ENCODE results near the gene CD6.

CD6 gene, protein sequence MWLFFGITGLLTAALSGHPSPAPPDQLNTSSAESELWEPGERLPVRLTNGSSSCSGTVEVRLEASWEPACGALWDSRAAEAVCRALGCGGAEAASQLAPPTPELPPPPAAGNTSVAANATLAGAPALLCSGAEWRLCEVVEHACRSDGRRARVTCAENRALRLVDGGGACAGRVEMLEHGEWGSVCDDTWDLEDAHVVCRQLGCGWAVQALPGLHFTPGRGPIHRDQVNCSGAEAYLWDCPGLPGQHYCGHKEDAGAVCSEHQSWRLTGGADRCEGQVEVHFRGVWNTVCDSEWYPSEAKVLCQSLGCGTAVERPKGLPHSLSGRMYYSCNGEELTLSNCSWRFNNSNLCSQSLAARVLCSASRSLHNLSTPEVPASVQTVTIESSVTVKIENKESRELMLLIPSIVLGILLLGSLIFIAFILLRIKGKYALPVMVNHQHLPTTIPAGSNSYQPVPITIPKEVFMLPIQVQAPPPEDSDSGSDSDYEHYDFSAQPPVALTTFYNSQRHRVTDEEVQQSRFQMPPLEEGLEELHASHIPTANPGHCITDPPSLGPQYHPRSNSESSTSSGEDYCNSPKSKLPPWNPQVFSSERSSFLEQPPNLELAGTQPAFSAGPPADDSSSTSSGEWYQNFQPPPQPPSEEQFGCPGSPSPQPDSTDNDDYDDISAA

DNA sequence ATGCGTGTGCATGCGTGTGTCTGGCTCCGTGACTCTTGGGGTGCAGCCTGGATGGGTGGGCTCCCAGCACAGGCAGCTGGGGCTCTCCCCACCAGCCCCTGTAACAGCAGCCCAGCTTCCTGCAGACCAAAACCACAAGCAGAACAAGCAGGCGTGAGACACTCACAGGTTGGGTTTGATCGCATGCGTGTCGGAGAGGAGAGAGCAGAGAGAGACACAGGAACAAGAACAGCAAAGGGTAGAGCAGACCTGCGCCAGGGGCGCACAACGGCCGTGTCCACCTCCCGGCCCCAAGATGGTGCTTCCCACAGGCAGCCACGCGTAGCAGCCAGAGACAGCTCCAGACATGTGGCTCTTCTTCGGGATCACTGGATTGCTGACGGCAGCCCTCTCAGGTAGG is at the start of gene CD6:
Gene CD6 (plus strand): TSS at position 161 of the 400 bp plus-strand sequence. CDS start 186 bp downstream, at position 347.
- DNase-seq, result peak; percentile 76

DNA sequence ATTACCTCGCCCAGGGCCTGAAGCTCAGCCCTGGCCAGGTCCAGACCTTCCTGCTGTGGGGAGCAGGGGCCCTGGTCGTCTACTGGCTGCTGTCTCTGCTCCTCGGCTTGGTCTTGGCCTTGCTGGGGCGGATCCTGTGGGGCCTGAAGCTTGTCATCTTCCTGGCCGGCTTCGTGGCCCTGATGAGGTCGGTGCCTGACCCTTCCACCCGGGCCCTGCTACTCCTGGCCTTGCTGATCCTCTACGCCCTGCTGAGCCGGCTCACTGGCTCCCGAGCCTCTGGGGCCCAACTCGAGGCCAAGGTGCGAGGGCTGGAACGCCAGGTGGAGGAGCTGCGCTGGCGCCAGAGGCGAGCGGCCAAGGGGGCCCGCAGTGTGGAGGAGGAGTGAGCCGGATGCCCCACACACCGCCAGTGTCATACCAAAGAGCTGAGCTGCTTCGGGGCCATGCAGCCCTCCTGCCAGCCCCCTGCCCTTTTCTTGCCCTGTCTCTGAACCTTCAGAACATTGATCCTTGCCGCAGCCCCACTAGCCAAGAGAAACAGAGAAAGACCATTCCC is 49.6 kb upstream of the CD6 start:
- DNase-seq, result no peak

DNA sequence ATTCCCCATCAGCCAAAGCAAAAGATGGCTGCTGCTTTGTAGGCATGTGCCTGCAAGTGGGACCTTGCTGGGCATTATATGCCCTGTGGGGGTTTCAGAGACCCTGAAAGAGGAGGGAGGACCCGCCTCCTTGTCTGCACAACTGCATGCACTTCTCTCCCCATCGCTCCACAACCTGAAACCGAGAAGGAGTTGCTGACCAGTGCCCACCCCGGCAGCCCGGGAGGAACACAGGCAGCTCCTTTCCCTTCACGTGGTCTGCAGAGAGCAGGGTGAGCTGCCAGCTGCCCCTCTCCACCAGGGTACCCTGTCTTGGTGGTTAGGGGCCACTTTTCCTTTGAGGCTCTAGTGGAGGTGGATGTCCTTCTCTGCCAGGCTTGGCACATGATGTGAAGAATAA is 48.6 kb upstream of the CD6 start:
- DNase-seq, result no peak

DNA sequence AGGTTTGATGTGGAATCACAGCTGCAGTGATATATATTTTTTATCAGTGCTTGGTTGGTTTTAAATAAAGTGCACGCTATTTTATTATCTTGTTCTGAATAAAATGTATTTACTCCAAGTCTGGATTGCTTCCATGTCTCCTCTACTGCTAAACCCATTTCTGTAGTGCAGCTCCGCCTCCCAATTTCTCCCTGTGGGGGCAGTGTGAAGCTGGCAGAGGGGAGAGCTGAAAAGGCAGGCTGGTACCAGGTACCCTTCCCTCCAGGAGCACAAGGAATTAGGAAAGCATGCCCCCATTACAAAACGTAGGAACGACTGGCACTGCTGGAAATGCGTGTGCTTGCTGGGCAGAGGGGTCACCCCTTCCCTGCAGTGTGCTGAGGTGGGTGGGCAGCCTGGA is 48.2 kb upstream of the CD6 start:
- DNase-seq, result no peak

DNA sequence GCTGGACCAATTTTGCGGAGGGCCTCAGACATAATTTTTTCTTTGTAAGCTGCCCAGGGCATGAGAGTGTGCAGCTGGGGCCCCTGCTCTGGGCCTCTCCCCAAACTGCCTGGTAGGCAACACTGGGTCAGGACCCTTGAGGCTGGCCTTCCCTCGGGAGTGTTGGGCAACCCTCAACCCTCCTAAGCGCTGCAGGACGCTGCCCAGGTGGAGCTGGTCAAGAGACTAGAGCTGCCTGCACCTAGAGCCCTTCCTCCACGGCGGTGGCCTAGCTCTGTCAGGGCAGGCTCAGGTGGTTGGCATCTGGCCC is 47.7 kb upstream of the CD6 start:
- DNase-seq, result no peak

DNA sequence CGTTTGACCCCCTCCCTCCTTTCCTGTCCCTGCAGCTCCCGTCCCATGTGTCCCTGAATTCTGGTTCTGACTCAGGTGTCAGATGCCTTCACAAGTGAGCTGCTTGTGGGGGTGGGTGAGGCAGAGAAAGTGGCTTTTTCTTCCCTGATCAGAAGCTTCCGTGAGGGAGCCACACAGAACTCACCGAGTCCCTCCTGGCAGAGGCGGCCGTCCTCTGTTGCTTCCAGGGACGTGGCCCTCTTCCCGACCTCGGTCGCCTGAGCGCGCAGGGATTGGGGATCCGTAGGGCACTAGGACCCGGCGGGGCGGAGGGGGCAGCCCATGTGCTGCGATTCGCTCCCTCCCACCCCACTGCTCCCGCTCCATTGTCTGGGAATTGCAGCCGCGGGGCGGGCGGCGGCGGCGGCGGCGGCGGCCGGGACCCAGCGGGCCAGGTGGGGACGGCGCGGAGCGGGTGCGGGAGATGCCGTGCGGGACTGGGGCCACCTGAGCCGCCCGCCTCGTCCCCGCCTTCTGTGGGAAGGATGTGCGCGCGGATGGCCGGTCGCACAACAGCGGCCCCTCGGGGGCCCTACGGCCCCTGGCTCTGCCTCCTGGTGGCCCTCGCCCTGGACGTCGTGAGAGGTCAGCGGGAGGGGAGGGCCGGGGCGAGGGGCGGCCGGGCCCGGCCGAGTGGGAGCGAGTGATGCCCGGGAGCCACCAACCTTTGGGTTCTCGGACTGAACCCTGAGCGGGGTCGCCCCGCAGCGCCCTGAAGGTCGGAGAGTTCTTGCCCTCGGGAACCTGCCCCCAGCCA is 47.2 kb upstream of the CD6 start, which contains the start of gene TMEM132A:
Gene TMEM132A (plus strand): TSS at position 351 of the 796 bp plus-strand sequence. CDS start 174 bp downstream, at position 525.
- peak; percentile 44 for DNase-seq

DNA sequence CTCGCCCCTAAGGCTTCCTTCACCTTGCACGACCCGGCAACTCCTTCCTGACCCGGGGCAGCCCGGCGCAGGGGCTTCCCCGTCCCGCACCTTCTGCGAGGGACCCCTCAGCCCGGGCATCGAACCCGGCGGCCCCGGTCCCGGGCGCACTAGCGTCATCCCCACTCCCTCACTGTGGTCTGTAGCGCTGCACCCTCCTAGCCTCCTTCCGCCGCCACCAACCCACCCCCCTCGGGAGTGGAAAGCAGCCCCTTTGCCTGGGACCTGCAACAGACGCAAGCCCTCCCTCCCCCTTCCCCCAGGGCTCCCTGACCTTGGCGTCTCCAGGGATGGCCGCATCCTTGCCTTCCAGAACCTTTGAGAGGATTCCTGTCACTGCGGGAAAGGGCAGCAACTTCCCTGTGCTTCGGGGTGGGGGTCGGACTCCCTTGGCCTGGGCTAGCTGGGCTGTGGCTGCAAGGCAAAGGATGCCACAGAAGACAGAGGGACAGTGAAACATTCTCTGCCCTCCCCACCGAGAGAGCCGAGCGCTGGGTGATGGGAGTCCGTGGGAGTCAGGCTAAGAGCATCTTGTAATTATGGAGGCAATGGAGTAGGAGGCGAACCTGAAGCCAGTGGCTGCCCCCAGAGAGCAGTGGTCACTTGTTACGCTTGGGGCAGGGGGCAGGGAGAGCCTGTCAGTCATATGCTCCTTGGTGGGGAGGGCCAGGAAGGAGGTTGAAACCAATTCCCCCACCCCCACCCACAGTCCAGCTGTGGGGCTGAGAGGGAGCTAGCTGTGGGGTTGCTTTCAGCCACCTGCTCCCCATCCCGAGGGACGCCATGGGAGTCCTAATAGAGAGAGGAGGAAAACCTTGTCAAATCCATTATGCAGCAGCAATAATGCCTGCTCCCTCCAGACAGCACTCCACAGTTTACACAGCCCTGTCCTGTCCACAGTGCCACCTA is 46.3 kb upstream of the CD6 start:
- DNase-seq, result peak; percentile 24

DNA sequence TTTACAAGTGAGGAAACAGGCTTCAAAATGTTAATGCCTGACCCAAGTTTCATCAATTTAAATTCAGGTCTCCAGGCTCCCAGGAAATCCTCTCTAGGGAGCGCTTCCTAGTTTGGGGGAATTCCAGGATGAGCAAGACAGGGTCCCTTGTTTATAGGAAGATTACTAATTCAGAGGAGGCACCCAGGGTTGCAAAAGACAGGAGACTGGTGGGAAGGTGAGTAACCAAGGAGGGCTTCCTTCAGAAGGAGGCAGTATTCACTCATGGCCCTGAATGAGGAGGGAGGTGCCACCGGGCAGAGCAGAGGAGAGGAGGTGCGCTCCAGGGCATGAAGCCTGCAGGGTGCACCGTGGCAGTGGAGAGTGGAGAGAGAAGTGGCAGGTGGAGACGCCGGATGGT is 45.6 kb upstream of the CD6 start:
- DNase-seq, result no peak

DNA sequence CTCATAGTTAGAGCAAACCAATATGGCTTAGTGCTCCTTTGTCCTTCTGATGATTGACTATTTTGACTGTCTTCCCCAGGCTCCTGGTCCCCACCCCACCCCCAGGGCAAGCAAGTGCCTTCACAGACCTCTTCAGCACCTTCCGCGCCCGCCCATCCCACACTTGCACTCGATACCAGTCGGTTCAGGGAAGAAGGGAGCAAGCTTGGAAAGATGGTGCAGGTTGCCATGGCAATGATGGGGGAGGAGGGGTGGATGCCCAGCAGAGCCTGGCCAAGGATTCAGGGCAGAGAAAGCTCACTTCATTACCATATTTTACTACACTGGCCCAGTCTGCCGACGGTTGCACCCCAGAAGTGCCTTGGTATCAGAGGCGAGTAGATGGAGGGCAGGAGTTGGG is 45.0 kb upstream of the CD6 start:
- DNase-seq, result no peak

DNA sequence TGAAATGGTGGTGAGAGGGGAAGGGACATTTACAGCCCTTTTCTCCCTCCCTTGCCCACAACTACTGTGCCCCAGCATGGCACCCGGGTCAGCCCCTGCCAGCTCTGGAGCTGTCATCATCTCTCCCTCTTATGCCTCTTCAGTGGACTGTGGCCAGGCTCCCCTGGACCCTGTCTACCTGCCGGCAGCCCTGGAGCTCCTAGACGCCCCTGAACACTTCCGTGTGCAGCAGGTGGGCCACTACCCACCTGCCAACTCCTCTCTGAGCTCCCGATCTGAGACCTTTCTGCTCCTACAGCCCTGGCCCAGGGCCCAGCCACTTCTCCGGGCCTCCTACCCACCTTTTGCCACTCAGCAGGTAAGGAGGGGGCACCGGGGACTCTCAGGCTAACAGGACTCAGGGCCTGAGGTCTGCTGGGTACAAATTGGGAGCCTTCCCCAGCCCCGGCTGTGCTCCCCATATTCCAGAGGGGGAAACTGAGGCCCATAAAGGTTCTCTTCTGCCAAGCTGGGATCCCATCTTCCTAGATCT is 44.4 kb upstream of the CD6 start:
- DNase-seq, result no peak

DNA sequence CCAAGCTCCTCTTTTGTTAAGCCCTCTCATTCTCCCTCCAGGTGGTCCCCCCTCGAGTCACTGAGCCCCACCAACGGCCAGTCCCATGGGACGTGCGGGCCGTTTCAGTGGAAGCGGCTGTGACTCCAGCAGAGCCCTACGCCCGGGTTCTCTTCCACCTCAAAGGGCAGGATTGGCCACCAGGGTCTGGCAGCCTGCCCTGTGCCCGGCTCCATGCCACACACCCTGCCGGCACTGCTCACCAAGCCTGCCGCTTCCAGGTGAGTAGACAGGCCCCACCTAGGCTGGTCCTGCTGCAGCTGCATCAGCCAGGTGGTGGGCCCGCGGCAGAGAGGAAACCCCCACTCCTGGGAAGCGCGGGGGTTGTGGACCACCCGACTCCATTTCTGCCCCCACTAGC is 43.9 kb upstream of the CD6 start:
- DNase-seq, result no peak

DNA sequence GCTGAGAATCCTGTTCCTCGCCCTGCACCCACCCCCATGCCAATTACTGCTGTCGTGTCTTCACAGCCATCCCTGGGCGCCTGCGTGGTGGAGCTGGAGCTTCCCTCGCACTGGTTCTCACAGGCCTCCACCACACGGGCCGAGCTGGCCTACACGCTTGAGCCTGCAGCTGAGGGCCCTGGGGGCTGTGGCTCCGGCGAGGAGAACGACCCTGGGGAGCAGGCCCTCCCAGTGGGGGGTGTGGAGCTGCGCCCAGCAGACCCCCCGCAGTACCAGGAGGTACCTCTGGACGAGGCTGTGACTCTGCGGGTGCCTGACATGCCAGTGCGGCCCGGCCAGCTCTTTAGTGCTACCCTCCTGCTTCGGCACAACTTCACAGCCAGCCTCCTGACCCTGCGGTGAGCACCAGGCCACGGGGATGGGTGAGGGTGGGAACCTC is 42.9 kb upstream of the CD6 start:
- no peak for DNase-seq

DNA sequence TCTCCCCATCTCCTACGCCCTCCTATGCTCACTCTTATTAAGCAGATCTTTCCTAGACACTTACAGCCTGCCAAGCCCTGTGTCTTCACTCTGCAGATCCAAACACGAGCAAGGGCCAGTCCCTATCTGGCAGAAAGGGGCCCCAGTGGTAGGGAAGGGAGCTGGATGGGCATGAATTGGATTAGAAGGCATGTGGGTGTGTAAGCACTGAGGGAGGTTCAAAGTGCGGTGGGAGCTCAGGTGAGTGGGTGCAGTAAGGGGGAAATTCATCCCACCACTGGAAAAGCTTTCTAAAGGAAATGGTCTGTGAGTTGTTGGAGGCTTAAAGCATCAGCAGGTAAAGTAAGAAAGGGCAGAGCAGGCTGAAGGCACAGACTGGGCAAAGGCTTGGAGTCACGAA is 41.7 kb upstream of the CD6 start:
- DNase-seq, result no peak

DNA sequence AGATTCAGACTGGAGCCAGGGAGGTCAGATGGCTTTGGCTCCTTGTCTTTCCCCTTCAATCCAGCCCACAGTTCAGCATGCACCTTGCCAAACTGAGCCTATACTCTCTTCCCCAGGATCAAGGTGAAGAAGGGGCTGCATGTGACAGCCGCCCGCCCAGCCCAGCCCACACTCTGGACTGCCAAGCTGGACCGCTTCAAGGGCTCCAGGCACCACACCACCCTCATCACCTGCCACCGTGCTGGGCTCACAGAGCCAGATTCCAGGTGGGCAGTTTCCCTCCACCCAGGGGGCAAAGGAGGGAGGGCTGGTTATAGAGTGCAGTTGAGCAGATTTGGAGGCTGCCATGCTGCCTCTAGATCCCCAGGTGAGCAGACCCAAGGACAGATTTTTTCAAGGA is 41.1 kb upstream of the CD6 start:
- no peak for DNase-seq

DNA sequence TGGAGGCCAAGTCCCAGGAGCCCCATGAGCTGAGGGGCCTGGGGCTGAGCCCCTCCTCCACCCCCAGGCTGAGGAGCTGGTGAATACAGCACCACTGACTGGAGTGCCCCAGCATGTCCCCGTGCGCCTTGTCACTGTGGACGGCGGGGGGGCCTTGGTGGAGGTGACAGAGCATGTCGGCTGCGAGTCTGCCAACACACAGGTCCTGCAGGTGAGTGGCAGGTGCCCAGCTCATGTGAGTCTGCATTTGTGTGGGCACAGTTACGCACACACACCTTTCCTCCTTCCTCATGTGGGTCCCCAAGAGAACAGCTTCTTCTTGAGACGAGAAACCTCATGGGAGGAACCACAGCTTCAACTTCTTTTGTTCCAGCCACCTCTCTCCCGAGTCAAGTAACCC is 39.6 kb upstream of the CD6 start:
- DNase-seq, result no peak

DNA sequence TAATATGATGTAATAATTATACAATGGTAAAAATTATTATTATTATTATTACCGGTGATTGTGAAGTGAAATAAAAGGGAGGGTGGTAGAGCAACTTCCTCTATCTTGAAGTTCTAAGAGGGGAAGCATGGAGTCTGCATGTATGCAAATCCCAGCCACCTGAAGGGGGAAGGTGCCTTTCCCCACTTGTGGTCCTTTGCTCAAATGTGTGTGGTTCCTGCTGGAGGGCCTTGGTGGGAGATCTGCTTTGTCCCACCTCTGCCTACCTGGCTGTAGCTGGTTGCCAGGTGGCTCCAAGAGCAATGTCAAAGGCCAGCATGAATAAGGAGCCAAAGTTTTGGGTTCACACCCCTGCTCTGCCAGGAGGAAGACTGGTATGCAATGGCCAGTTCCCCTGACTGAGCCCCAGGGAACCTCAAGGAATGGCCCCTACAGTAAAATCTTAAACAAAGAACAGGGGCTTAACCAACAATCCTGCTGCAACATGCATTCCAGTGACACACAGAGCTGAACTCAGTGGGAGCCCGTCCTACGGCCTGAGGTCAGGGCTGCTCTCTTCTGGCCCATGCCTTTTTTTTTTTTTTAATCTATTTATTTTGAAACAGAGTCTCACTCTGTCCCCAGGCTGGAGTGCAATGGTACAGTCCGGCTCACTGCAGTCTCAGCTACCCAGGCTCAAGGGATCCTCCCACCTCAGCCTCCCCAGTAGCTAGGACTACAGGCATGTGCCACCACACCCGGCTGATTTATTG is 38.7 kb upstream of the CD6 start:
- no peak for DNase-seq

DNA sequence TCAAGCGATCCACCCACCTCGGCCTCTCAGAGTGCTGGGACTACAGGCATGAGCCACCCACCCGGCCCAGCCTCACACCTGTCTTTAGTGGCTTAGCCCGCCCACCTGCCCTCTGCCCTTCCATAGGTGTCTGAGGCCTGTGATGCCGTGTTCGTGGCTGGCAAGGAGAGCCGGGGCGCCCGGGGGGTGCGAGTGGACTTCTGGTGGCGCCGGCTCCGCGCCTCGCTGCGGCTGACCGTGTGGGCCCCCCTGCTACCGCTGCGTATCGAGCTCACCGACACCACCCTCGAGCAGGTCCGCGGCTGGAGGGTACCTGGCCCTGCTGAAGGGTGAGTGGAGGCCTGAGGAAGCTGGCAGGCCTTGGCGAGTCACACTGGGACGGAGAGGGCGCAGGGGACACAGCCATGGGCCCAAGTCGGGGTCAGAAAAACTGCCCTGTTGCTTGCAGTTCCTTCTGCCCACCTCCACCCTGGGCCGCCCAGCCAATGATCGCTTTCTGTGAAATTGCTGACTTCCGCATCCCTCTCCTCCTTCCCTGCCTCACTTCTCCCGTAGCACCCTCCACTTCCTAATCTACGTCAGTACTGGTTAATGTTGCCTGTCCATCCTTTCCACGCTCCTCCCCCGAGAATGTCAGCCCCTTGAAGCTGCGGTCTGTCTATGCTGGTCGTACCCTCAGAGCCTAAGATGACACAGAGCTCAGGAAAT is 37.9 kb upstream of the CD6 start:
- no peak for DNase-seq

DNA sequence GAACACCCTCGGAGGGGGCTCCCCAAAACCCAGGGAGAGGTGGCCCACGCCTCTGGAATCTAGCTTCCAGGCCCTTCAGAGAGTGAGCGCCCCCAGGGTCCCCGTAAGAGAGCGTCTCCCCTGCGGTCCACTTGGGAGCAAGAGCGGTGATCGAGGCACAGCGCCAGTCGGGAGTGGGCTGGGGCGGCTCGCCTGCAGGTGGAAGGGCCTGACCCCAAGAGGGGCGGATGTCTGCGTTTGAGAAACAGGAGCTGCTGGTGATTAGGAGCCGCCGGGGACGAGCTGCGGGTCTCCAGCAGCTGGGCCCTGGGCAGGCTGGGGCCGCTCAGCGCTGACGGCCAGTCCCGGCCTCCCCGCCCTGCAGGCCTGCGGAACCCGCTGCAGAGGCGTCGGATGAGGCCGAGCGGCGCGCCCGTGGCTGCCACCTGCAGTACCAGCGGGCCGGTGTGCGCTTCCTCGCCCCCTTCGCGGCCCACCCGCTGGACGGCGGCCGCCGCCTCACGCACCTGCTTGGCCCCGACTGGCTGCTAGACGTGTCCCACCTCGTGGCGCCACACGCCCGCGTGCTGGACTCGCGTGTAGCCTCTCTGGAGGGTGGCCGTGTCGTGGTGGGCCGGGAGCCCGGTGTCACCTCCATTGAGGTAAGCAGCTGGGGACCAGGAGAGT is 37.2 kb upstream of the CD6 start:
- no peak for DNase-seq

DNA sequence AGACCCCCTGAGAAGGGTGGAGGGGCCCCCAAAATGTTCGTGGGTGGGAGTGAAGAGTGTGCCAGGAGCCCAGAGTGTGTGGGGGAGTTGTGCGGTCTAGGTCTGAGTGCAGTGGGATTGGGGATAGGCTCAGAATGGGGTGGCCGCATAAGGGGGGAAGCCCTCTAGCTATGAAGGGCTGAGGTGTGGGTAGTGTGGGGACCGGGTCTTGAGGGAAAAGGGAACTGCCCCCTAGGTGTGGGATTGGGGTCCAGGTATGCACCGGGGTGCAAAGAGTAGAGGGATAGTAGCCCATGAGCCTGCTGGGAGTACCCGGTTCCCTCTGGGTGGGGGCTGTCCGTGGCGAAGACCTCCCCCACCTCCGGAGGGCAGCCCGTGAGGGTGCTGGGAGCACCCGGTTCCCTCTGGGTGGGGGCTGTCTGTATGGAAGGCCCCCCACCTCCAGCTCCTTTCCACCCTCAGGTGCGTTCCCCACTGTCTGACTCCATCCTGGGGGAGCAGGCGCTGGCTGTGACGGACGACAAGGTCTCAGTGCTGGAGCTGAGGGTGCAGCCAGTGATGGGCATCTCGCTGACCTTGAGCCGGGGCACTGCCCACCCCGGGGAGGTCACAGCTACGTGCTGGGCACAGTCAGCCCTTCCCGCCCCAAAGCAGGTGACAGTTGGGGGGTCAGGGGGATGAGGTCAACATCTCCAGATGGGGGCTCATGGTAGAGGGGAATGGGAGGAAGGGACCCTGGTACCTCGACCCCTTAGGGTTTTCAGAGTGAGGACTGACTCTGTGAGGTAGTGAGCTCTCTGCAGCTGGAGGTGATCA is 36.5 kb upstream of the CD6 start:
- no peak for DNase-seq

All from stimulated activated CD4-positive, alpha-beta T cell treated with anti-CD3 and anti-CD28 coated beads, Interleukin-15, amount 100 ng/mL, for 24 hours (primary cell).